Motor neuron (in vitro differentiated cells): ENCODE results near the gene VARS1. TPM values are rescaled to one million over a fixed set of nuclear protein-coding genes. Genes with fewer than 3 reads are reported as not detected.
"Not testable (repeated sequence)": the region's sequence is repeated elsewhere in the genome, so short reads cannot be mapped to it uniquely, and the experiment has no call there.

Experiments
- ATAC-seq, 8 experiments: fragments of 200-7000 bp; cut with Tn5 transposase; replicated peaks in 6 of 8; 2 replicates each; pipeline ENCODE4 v1.8.0; 2021; ENCODE audit warnings: mild to moderate bottlenecking in 8 of 8, moderate library complexity in 8 of 8
- H3K27ac ChIP-seq, 2 donors: fragments of 250-450 bp; sonication (Bioruptor Pico); 2 replicates each; pipeline ENCODE4 v1.9.0; 2021; ENCODE audit warnings: antibody characterized with exemption in 2 of 2, mild to moderate bottlenecking in 2 of 2, moderate library complexity in 1 of 2
- H3K4me1 ChIP-seq, 2 donors: fragments of 250-450 bp; sonication (Bioruptor Pico); replicated peaks in 1 of 2; 2 replicates each; pipeline ENCODE4 v1.6.1; 2021; ENCODE audit warnings: antibody characterized with exemption in 2 of 2, mild to moderate bottlenecking in 2 of 2, moderate library complexity in 1 of 2
- H3K4me3 ChIP-seq, 5 donors: fragments of 250-450 bp; sonication (Bioruptor Pico); 2 replicates each; pipeline ENCODE4 v1.9.0; 2021; ENCODE audit warnings: antibody characterized with exemption in 5 of 5, mild to moderate bottlenecking in 5 of 5, moderate library complexity in 4 of 5
- WGBS, 10 experiments: fragments of 450-650 bp; shearing (Covaris generic); methylation state at CpG; one replicate each; pipeline ENCODE4 v1.0.0; 2022; 5-methylcytosine and 5-hydroxymethylcytosine counted together
- in situ Hi-C, 9 experiments: fragments of 400-800 bp; cut with MboI; loops; one replicate each; pipeline ENCODE4 v1.15.0; 2021; ENCODE audit warnings: low sequenced_read_pairs in 9 of 9, low pct_unique_long_range_greater_than_20kb in 2 of 9; ENCODE audit not compliant: unreplicated experiment in 9 of 9
- total RNA-seq, 8 experiments: library from RNA; unstranded; fragments of 300-600 nt; gene quantifications; 2 replicates each; pipeline versions ENCODE4 v1.2.3 to v1.2.4, GENCODE V29; 2022

VARS1 gene
- total RNA-seq, 8 experiments from 2014 or later: 26.4 to 135 (median 52.7) TPM

DNA sequence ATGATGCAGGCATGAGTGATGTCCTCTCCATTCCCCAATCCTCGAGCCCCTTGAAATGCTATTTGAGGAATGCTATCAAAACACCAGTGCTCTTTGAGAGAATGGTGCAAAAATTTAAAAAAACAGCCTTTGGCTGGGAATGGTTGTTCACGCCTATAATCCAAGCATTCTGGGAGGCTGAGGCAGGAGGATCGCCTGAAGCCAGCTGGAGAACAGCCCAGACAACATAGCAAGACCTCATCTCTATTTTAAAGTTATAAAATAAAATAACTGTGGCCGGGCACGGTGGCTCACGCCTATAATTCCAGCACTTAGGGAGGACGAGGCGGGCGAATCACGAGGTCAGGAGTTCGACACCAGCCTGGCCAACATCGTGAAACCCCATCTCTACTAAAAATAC lies 4.2 kb upstream of the VARS1 start:
- in situ Hi-C loops: no loop called here
- no peak for ATAC-seq

DNA sequence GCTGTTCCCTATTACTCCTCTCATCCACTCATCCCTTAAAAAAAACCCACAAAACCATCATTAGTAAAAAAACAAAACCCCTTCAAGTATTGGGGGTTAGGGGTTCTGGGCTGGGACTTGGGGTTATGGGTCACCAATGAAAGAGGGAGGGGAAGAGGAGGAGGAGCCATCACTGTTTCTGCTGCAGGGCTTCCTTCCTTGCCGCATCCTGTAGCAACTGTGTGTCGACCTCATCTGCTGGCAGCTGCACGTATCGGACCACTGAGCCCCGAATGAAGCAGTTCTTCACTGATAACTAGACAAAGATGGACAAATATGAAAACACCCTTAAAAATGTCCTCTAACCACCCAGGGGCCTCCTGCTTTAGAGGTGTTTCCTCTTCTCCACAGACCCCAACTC lies 2.0 kb upstream of the VARS1 start:
- in situ Hi-C loops: no loop called here
- 78 to 100% (median 85%) methylated on average over 1 to 5 of the region's 5 CpGs; no CpG with 5 or more reads in 6 of the 10 experiments for WGBS, 10 experiments
- ATAC-seq: no peak
- Histone ChIP-seq H3K4me3 (no peak overlapping the region), H3K27ac (no peak overlapping the region), H3K4me1 (peaks cover 7 to 12% of the 10 kb centered on the region in 2 donors)

More for the DNA sequence above, 4.2 kb upstream of the VARS1 start:
- Histone ChIP-seq H3K27ac (no peak overlapping the region), H3K4me3 (no peak overlapping the region), H3K4me1 (peaks cover 0 to 4% of the 10 kb centered on the region in 2 donors)
- WGBS, 10 experiments: 37 to 100% (median 93%) methylated on average over 1 to 10 of the region's 12 CpGs; no CpG with 5 or more reads in 1 of the 10 experiments

DNA sequence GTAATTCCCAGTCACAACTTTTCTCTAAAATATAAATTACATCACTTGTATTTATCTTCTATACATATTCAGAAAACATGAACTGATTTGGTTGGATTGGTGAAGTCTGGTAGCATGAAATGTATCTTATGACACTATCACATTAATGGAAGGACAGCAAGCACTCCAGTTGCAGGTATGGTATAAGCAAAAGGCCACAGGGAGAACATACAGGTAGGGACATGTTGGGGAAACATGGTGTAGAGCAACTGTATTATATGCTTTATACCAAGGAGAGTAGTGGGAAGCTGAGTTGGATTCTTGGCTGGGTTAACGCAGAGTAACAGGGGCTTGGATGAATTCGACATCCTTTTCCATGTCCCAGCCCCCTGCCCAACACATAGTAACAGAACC lies 1.4 kb upstream of the VARS1 start:
- WGBS, 10 experiments: 58 to 100% (median 83%) methylated on average over 1 to 2 of the region's 2 CpGs; no CpG with 5 or more reads in 3 of the 10 experiments
- no peak overlapping the region for H3K4me3 ChIP-seq
- in situ Hi-C loops: no loop called here
- H3K4me1 ChIP-seq: peaks cover 7 to 12% of the 10 kb centered on the region in 2 donors
- no peak for ATAC-seq
- H3K27ac ChIP-seq: no peak overlapping the region

DNA sequence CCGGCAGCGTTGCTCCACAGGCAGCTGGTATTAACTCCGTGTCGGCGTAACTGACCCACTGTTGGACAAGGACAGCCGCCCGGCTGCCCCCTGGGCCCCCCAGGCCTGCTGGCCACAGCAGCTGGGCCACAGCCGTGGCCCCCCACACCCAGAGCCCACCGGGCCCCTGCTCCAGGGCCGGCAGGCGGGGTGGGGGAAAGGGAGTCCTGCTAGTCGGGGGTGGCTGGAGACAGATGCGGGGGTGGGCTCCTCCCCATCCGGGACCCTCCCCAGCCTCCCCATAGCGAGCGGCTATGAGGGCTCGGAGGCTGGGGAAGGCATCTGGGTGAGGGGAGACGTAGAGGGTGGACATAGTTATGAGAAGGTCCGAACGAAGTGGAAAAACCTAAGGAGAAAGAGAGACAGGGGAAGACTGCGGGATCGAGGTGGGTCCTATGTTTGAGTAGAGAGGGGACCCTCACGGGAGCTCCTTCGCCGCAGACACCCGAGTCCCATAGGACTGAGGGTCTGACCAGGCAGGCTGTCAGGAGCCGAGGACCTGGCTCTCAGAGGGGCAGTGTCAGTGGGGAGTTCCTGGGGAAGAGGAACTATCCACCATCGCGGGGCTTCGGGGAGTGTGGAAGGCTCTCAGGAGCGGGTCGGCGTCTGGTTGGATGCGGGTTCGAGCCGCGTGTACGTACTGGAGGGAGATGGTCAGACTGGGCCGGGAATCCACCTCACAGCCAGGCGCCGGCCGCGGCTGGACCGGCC lies 511 bp downstream of the VARS1 start:
- ATAC-seq: peak; percentile 14 to 50 (median 24)
- WGBS, 10 experiments: 0 to 20% (median 4%) methylated on average over 1 to 12 of the region's 44 CpGs; no CpG with 5 or more reads in 7 of the 10 experiments
- Histone ChIP-seq H3K4me3 (peak overlapping the region; percentile 57 to 89 (median 76)), H3K4me1 (peaks cover 7 to 12% of the 10 kb centered on the region in 2 donors), H3K27ac (peak overlapping the region; percentile 100)
- in situ Hi-C loops: no loop called here

DNA sequence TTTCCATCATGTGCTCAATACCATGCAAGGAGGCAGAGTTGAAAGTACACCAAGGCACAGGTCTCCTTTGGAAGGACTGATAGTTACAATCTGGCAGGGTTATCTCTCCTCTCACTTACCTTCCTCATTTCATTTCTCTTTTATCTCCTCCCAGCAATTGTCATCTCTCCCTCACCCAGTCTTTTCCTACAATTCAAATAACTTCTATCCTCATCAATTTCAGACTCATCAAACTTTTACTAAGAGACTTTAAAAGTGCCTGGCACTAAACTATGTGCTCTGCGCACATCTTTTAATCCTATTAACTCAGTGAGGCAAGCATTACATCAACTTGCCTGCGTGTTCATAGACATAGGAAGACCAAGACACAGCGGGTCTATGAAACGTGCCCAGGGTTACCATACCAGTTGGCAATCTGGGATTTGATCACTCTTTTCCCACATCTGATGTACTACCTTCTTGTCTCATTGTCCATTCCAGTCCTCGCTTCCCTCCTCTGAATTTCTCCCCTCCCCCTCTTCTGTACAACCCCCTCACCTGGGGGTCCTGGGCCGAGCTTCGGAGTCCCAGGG lies 1.2 kb downstream of the VARS1 start:
- 0 to 54% (median 6%) methylated on average over 1 to 5 of the region's 7 CpGs; no CpG with 5 or more reads in 2 of the 10 experiments for WGBS, 10 experiments
- peak in 5 of 8 experiments; percentile 0 to 8 (median 2) for ATAC-seq
- Histone ChIP-seq H3K4me1 (peaks cover 7 to 12% of the 10 kb centered on the region in 2 donors), H3K4me3 (peak overlapping the region; percentile 57 to 89 (median 76)), H3K27ac (peak overlapping the region; percentile 100)
- in situ Hi-C loops: no loop called here

DNA sequence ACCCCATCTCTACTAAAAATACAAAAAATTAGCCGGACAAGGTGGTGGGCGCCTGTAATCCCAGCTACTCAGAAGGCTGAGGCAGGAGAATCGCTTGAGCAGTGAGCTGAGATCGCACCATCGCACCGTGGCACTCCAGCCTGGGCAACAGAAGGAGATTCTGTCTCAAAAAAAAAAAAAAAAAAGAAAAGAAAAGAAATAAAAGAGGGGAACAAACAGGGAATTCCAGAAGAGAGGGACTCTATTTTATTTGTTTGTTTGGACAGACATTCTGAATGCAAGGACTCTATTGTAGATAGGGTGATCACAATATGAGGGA lies 1.7 kb downstream of the VARS1 start:
- Histone ChIP-seq H3K4me3 (peak overlapping the region; percentile 57 to 89 (median 76)), H3K4me1 (peaks cover 7 to 12% of the 10 kb centered on the region in 2 donors)
- 73 to 100% (median 82%) methylated on average over 2 to 6 of the region's 6 CpGs; no CpG with 5 or more reads in 1 of the 10 experiments for WGBS, 10 experiments
- H3K27ac ChIP-seq, in situ Hi-C loops, ATAC-seq: not testable (repeated sequence)

DNA sequence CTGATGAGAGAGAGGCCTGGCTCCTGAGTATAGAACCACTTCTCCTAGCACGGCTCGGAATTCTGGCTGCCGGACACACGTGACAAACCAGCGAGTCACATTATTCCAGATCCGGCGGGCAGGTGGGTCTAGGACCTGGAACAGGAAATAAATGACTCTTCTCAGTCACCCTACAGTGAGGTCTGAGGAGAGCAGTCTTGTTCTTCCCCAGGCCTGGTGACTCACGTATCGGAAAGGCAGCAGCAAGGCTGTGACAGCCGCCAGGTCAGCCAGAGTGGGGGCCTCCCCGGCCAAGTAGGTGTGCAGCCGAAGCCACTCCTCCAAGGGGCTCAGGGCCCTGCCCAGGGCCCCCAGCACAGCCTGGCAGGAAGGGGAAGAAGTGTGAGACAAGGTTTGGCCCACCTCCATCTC lies 2.8 kb downstream of the VARS1 start:
- in situ Hi-C loops: no loop called here
- Histone ChIP-seq H3K4me3 (no peak overlapping the region), H3K27ac (no peak overlapping the region), H3K4me1 (peaks cover 7 to 12% of the 10 kb centered on the region in 2 donors)
- 38 to 100% (median 93%) methylated on average over 3 to 11 of the region's 12 CpGs; no CpG with 5 or more reads in 4 of the 10 experiments for WGBS, 10 experiments
- ATAC-seq: no peak

DNA sequence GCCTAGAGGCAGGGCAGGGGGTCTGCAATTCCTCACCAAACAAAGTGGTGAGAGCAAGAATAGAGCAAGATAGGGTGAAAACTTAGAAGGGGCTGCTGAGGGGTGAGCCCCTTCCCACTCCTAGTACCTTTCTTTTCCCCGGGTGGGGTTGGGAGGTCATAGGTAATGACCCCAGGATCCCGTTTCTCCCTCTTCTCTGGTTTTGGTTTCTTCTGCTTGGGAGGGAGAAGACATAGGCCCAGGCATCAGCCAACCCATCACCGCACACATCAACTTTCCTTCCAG lies 3.5 kb downstream of the VARS1 start:
- ATAC-seq: no peak
- in situ Hi-C loops: no loop called here
- Histone ChIP-seq H3K27ac (no peak overlapping the region), H3K4me1 (peaks cover 7 to 12% of the 10 kb centered on the region in 2 donors), H3K4me3 (no peak overlapping the region)
- WGBS, 10 experiments: 40 to 96% (median 83%) methylated on average over 1 to 3 of the region's 3 CpGs; no CpG with 5 or more reads in 7 of the 10 experiments

DNA sequence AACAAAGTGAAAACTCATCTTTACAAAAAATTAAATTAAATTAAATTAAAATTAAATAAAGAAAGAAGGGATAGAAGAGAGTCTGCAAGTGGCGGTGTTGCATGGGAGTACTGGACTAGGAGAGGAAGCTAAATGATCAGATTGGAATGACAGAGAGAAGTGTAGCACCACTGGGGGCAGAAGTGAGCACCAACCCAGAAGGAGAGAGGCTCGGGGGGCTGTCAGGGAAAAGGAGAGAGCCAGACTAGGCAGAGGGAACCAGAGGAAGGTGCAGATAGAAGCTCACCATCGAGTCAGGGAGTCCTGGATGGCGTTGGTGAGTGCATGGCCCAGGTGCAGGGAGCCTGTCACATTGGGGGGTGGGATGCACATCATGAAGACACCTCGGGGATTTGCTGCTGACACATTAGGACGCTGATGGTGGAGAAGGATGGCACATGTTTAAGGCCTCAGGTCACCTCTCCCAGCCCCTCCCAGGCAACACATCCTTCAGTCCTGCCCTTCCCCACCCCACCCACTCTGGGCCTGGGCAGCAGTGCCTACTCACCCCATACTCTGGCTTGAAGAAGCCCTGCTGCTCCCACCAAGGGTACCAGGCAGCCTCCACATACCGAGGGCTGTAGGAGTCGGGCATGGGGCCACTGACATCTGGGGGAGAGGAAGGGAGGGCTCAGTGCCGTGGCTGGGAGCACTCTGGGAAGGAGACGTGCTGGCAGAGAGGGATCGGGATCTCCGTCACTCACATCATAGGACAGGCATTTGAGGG lies 4.0 kb downstream of the VARS1 start:
- Histone ChIP-seq H3K4me1 (peaks cover 7 to 12% of the 10 kb centered on the region in 2 donors), H3K27ac (no peak overlapping the region), H3K4me3 (no peak overlapping the region)
- ATAC-seq: peak in 4 of 8 experiments; percentile 3 to 35 (median 19)
- in situ Hi-C loops: no loop called here
- WGBS, 10 experiments: 28 to 100% (median 48%) methylated on average over 1 to 5 of the region's 12 CpGs

DNA sequence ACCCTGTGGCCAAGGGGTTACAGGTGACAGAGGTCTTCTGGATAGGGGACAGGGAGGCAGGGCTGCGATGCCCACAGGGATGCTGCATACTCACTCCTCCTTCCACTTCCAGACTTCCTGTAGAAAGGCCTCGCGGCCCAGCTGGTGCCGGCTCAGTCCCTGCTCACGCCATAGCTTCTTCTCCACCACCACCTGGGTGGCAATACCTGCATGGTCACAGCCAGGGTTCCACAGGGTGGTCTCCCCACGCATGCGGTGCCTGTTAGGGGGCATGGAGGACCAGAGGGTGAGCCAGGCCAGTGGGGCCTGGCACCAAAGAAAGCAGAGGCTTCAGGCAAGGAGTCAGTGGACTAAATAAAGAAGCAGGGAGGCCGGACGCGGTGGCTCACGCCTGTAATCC lies 10.1 kb downstream of the VARS1 start:
- Histone ChIP-seq H3K4me3 (no peak overlapping the region), H3K4me1 (no peaks in the 10 kb centered on the region), H3K27ac (no peak overlapping the region)
- WGBS, 10 experiments: 84 to 100% (median 98%) methylated on average over 1 to 10 of the region's 11 CpGs; no CpG with 5 or more reads in 4 of the 10 experiments
- in situ Hi-C loops: no loop called here
- no peak for ATAC-seq

DNA sequence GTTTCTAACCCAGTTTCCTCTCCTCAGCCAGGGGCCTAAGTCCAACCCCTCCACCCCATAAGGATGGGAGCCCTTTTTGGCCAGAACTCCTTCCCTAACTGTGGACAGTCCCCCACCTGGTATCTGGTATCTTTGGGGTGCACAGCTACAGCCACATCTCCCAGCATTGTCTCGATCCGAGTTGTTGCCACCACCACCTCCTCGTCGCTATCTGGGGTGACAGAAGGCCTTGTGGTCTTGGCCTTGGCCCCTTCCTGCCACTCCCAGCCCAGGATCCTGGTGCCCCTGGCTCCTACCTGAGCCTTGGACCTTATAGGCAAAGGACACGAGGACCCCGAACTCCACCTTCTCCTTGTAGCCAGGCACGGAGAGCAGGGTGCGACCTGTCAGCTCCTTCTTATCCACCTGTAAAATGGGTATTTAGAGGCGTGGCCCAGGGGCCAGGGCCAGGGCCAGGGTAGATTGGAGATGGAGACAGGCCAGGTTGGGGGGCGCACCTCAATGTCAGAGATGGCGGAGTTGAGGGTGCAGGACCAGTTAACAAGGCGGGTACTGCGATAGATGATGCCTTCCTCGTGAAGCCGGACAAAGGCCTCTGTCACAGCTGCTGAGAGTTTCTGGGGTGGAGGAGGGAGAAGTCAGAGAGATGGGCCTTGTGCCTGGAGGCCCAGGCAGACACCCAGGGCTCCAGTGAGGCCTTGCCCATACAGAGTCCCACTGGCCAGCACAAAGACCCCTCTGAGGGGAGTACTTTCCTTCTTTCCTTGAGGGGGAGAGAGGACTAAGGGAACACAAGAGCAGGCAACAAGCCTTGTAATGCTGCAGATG lies 11.2 kb downstream of the VARS1 start:
- H3K27ac ChIP-seq: no peak overlapping the region
- no peaks in the 10 kb centered on the region for H3K4me1 ChIP-seq
- 80 to 100% (median 97%) methylated on average over 1 to 5 of the region's 15 CpGs; no CpG with 5 or more reads in 2 of the 10 experiments for WGBS, 10 experiments
- no peak overlapping the region for H3K4me3 ChIP-seq
- no peak for ATAC-seq
- in situ Hi-C loops: no loop called here

DNA sequence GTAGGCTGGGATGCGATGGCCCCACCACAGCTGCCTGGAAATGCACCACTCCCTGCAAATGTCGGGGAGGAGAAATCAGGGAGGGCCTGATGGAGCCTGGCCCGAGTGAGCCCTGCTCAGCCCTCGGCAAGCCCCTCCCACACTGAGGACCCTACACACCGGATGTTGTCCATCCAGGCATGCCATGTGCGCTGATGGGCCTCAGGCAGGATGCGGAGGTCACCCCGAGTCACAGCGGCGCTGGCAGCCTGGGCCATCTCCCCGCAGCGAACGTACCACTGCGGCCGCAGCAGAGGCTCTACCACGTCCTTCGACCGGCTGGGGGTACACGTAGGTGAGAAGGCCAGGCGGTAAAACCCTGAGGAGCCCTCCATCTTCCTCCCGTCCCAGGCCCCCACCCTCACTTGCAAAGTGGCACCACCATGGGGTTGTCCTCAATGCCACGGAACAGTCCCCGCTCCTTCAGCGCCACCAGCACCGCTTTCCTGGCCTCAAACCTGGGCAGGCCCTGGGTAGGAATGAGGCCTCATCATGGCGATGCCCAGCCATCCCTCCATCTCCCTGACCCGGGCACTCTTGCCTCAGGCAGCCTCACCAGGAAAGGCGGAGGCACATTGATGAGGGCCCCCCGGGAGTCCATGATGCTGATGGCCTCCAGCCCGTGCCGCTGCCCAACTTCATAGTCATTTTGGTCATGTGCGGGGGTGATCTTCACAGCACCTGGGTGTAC lies 13.3 kb downstream of the VARS1 start:
- peaks cover 5 to 7% of the 10 kb centered on the region in 2 donors for H3K4me1 ChIP-seq
- H3K4me3 ChIP-seq: no peak overlapping the region
- 20 to 100% (median 93%) methylated on average over 1 to 7 of the region's 32 CpGs; no CpG with 5 or more reads in 4 of the 10 experiments for WGBS, 10 experiments
- peak in 2 of 8 experiments; percentile 6 to 38 for ATAC-seq
- in situ Hi-C loops: no loop called here
- no peak overlapping the region for H3K27ac ChIP-seq
